A549 (cell line): ENCODE measurements around the gene TRAPPC1.

Source experiments
- CTCF ChIP-seq: fragments of >200 bp; sonication (Bioruptor Twin); formaldehyde crosslinking; IDR thresholded peaks from 3 replicates; pipeline ENCODE4 v1.5.1; 2016
- GATA3 ChIP-seq: IDR thresholded peaks from 2 replicates; pipeline ENCODE4 v1.6.1; 2012; ENCODE audit warnings: borderline replicate concordance
- NPAS2 ChIP-seq: fragments of 250-450 bp; sonication (Bioruptor Pico); IDR thresholded peaks from 2 replicates; pipeline ENCODE4 v1.8.0; 2022; ENCODE audit warnings: mild to moderate bottlenecking, moderate library complexity, borderline replicate concordance
- POLR2A ChIP-seq: IDR thresholded peaks from 2 replicates; pipeline ENCODE4 v1.6.1; 2012; ENCODE audit warnings: mild to moderate bottlenecking, low read length

GRCh38 chr17:7961421-7961820 is 29.7 kb upstream of the TRAPPC1 start:
- no peak for TF ChIP-seq CTCF
- no peak for TF ChIP-seq POLR2A
- TF ChIP-seq GATA3 = no peak
- TF ChIP-seq NPAS2 (CRISPR knock-in tag) = no peak
